Mesodermal cell (in vitro differentiated cells): ENCODE data around the gene ATRN.

Source experiments
- H3K27ac ChIP-seq: 2 replicates; pipeline ENCODE4 v1.7.0; 2013; ENCODE audit warnings: mild to moderate bottlenecking, low read depth, low read length, moderate library complexity; ENCODE audit not compliant: severe bottlenecking
- H3K36me3 ChIP-seq: 2 replicates; pipeline ENCODE4 v1.7.1; 2013; ENCODE audit warnings: mild to moderate bottlenecking, low read length, moderate library complexity; ENCODE audit not compliant: control insufficient read depth, insufficient read depth
- H3K4me1 ChIP-seq: one replicate; pipeline ENCODE4 v1.7.1; 2013; ENCODE audit warnings: mild to moderate bottlenecking, low read length; ENCODE audit not compliant: insufficient read depth, control insufficient read depth, poor library complexity, severe bottlenecking
- H3K4me3 ChIP-seq: 2 replicates; pipeline ENCODE4 v1.7.0; 2013; ENCODE audit warnings: low read length, control low read depth, mild to moderate bottlenecking; ENCODE audit not compliant: insufficient read depth, poor library complexity, severe bottlenecking; ENCODE audit errors: extremely low read depth
- H3K9me3 ChIP-seq: 2 replicates; pipeline ENCODE4 v1.7.1; 2013; ENCODE audit warnings: mild to moderate bottlenecking, low read length, moderate library complexity; ENCODE audit not compliant: control insufficient read depth
- WGBS, 2 experiments: methylation state at CpG; one replicate each; pipeline ENCODE4 v1.1.5; 2013; ENCODE audit warnings: missing lambda C conversion rate in 2 of 2; ENCODE audit not compliant: insufficient coverage in 2 of 2; 5-methylcytosine and 5-hydroxymethylcytosine counted together

The ATRN gene

DNA sequence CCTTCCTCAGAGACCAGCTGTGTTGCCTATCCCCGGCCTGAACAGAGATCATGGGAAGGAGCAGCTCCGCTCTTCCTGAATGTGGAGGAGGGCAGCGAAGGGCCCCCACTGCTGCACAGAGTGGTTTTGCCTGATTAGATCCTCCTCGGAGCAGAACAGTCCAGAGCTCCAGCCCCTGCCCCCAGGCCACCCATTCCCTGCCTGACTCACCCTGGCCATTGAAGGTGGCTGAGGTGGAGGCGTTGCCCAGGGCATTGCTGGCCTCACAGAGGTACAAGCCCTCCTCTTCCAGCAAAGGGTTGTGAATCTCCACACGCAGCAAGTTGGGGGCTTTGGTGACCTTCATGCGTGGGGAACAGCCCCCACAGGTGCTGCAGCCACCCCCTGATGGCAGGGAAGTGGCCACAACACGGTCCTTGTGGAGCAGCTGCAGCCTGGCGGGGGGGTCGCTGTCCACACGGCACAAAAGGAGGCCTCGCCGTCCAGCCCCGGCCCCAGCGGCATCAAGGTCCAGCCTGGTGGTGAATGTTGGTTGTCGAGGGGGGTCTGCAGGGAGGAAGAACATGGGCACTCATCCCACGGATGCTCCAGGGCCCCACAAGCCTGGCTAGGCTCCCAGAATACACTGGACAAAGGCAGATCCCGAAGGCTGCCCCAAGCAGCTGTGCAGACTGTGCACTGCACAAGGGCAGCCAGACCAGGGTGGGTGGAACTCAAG lies 226.9 kb downstream of the ATRN start:
- H3K9me3 ChIP-seq: no peaks in the 10 kb centered on the region
- peaks cover 2% of the 10 kb centered on the region for H3K4me1 ChIP-seq
- H3K27ac ChIP-seq: no peak overlapping the region
- 81 to 88% methylated on average over 10 to 18 of the region's 18 CpGs for WGBS, 2 experiments
- no peaks in the 10 kb centered on the region for H3K36me3 ChIP-seq
- no peak overlapping the region for H3K4me3 ChIP-seq

DNA sequence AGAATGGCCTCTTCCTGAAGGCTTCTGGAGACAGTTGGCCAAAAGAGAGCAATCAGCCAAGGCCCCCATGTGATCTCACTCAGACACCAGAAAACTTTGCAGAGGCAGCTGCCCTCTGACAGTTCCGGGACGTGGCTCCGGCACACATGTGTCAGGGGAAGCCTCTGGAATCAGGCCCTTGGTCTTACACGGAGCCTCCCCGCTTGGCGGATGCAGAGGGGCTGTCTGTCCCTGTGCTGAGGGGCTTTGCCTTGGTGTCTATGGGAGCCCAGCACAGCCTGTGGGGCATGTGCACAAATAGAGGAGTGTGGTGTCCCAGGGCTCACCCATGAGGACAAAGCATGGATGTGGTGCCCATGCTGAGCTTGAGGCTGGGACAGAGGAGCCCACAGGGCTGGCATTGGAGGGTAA lies 227.8 kb downstream of the ATRN start:
- H3K4me3 ChIP-seq: no peak overlapping the region
- H3K27ac ChIP-seq: no peak overlapping the region
- H3K9me3 ChIP-seq: no peaks in the 10 kb centered on the region
- 89 to 96% methylated on average over 6 of the region's 6 CpGs for WGBS, 2 experiments
- H3K36me3 ChIP-seq: no peaks in the 10 kb centered on the region
- H3K4me1 ChIP-seq: peaks cover 2% of the 10 kb centered on the region

DNA sequence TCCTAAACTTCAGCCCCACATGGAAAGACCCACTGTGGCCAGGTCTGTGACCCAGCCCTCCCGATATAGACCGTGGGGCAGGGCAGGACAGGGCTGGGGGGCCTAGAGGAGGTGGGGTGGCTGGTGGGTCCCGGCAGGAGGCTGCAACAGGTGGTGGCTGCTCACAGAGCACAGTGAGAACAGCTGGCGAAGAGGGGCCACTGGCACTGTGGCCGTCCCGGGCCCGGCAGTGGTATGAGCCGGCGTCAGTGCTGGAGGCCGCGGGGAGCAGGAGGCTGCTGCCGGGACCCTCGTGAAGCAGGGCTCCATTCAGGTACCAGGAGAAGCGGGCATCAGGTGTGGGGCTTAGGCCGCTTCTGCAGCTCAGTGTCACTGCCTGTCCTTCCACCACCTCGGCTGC lies 228.2 kb downstream of the ATRN start:
- Histone ChIP-seq H3K27ac (no peak overlapping the region), H3K36me3 (no peaks in the 10 kb centered on the region), H3K4me1 (peaks cover 2% of the 10 kb centered on the region), H3K4me3 (no peak overlapping the region), H3K9me3 (no peaks in the 10 kb centered on the region)
- WGBS, 2 experiments: 83% methylated on average over 15 of the region's 16 CpGs
